Measurements from ENCODE around the gene STRIP1.

GRCh38 chr1:110019770-110020169 lies 14.7 kb upstream of the STRIP1 start:
- TF ChIP-seq KDM1A (IDR thresholded peaks at IDR 0.05; ENCODE audit: borderline replicate concordance, low read length) (no peak), POLR2A (IDR thresholded peaks at IDR 0.05; ENCODE audit: control extremely low read depth in 1 of 2, low read depth in 2 of 2, low read length in 2 of 2) (no peak), CREB1 (IDR thresholded peaks at IDR 0.05) (no peak), EZH2 (IDR thresholded peaks at IDR 0.05; ENCODE audit: low read depth, low read length, severe bottlenecking) (no peak), ZNF274 (IDR thresholded peaks at IDR 0.05; ENCODE audit: borderline replicate concordance, extremely low read depth, low read length) (no peak), SIN3A (conservative IDR thresholded peaks at IDR 0.05 in 1 of 2, IDR thresholded peaks at IDR 0.05 in 1 of 2; ENCODE audit: low read depth in 1 of 2, low read length in 2 of 2) (no peak), CTCF (IDR thresholded peaks at IDR 0.05; ENCODE audit: control extremely low read depth in 1 of 3, insufficient read depth in 1 of 3, low read depth in 1 of 3, low read length in 3 of 3) (no peak), EP300 (IDR thresholded peaks at IDR 0.05; ENCODE audit: borderline replicate concordance in 1 of 2, low read depth in 2 of 2, low read length in 2 of 2) (no peak), RFX5 (IDR thresholded peaks at IDR 0.05; ENCODE audit: borderline replicate concordance, low read depth, low read length) (no peak), TBP (IDR thresholded peaks at IDR 0.05; ENCODE audit: low read depth, low read length) (no peak), TEAD4 (IDR thresholded peaks at IDR 0.05; ENCODE audit: low read depth, low read length) (no peak), SP2 (IDR thresholded peaks at IDR 0.05; ENCODE audit: low read length) (no peak), POLR2AphosphoS5 (IDR thresholded peaks at IDR 0.05; ENCODE audit: low read depth, low read length) (no peak)
